ENCODE results near the gene GTF2F2.

Gene GTF2F2

GRCh38 chr13:45328661-45329111 lies 208.4 kb downstream of the GTF2F2 start:
- no peak overlapping the region for H3K4me3 ChIP-seq (ENCODE audit: low read depth, low read length)
- TF ChIP-seq CTCF (IDR thresholded peaks at IDR 0.05; ENCODE audit: insufficient read depth, low read depth, low read length, missing control alignments): no peak
- DNase-seq (ENCODE audit: low read depth): no peak

- no peak for DNase-seq (ENCODE audit: low read depth)
- no peak for TF ChIP-seq CTCF (IDR thresholded peaks at IDR 0.05; ENCODE audit: insufficient read depth, low read depth, low read length, missing control alignments)
These were observed 210.9 kb downstream of the GTF2F2 start for GRCh38 chr13:45331123-45331619.

GRCh38 chr13:45331692-45332035 lies 211.4 kb downstream of the GTF2F2 start:
- no peak for TF ChIP-seq CTCF (IDR thresholded peaks at IDR 0.05; ENCODE audit: insufficient read depth, low read depth, low read length, missing control alignments)
- no peak for DNase-seq (ENCODE audit: low read depth)
- no peak overlapping the region for H3K4me3 ChIP-seq (ENCODE audit: low read depth, low read length)

More at GRCh38 chr13:45331123-45331619, 210.9 kb downstream of the GTF2F2 start:
- H3K4me3 ChIP-seq (ENCODE audit: low read depth, low read length): no peak overlapping the region

GRCh38 chr13:45332036-45332830 lies 211.9 kb downstream of the GTF2F2 start:
- DNase-seq (ENCODE audit: low read depth): no peak
- no peak for TF ChIP-seq CTCF (IDR thresholded peaks at IDR 0.05; ENCODE audit: insufficient read depth, low read depth, low read length, missing control alignments)
- H3K4me3 ChIP-seq (ENCODE audit: low read depth, low read length): no peak overlapping the region

GRCh38 chr13:45332831-45333219 lies 212.5 kb downstream of the GTF2F2 start:
- no peak for TF ChIP-seq CTCF (IDR thresholded peaks at IDR 0.05; ENCODE audit: insufficient read depth, low read depth, low read length, missing control alignments)
- H3K4me3 ChIP-seq (ENCODE audit: low read depth, low read length): no peak overlapping the region
- DNase-seq (ENCODE audit: low read depth): no peak

- no peak for TF ChIP-seq CTCF (IDR thresholded peaks at IDR 0.05; ENCODE audit: insufficient read depth, low read depth, low read length, missing control alignments)
- no peak for DNase-seq (ENCODE audit: low read depth)
These were observed 213.1 kb downstream of the GTF2F2 start for GRCh38 chr13:45333251-45333976.

More at GRCh38 chr13:45333251-45333976, 213.1 kb downstream of the GTF2F2 start:
- H3K4me3 ChIP-seq (ENCODE audit: low read depth, low read length): no peak overlapping the region
